GM19238 (cell line): Measurements from ENCODE around the gene FRMD8.
"Not testable (repeated sequence)": the region's sequence is repeated elsewhere in the genome, so short reads cannot be mapped to it uniquely, and the experiment has no call there.

Experiments
- DNase-seq: peaks from one replicate; pipeline ENCODE4 v3.0.0; 2011; ENCODE audit warnings: low spot score; ENCODE audit not compliant: insufficient read length

FRMD8 gene

GRCh38 chr11:65452259-65452658 is 65.8 kb downstream of the FRMD8 start:
- DNase-seq = not testable (repeated sequence)

DNA sequence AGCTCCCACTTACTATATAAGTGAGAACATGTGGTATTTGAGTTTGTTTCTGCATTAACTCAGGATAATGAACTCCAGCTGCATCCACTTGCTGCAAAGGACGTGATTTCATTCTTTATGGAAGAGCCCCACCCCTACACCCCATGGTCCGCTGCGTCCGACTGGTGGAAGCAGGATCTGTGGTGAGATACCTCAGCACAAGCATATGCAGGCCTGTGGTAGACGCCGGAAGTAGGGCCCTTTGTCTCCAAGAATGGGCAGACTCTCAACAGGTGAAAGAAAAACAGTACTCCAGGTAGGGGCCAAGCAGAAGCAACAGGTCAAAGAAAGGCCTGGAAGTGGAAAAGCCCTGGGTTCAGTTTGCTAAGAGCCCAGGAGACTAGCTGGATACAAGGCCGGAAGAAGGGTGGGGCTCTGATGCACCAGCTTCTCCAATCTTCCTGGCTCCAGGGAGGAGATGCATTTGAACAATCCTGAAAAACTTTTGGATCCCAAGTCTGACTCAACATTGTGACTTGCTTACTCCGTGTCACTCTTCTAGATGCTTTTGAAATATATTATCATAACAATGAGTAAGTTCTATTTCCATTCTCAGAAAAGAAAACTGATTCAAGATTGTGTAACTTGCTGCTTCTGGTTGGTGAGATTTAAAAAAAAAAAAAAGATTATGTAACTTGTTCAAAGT is 66.5 kb downstream of the FRMD8 start:
- no peak for DNase-seq

DNA sequence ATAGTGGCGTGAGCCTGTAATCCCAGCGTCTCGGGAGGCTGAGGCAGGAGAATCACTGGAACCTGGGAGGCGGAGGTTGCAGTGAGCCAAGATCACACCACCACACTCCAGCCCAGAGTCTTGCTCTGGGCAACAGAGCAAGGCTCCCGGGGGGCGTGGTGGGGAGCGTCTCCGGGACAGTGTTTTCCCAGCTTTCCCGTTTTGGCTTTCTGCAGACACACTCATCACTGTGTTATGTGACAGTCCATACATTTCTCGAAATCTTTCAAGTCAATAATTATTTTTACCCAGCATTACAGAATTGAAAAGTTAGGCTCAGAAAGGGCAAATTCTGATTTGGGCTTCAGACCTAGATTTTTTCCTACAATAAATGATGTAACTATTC is 67.9 kb downstream of the FRMD8 start:
- no peak for DNase-seq

DNA sequence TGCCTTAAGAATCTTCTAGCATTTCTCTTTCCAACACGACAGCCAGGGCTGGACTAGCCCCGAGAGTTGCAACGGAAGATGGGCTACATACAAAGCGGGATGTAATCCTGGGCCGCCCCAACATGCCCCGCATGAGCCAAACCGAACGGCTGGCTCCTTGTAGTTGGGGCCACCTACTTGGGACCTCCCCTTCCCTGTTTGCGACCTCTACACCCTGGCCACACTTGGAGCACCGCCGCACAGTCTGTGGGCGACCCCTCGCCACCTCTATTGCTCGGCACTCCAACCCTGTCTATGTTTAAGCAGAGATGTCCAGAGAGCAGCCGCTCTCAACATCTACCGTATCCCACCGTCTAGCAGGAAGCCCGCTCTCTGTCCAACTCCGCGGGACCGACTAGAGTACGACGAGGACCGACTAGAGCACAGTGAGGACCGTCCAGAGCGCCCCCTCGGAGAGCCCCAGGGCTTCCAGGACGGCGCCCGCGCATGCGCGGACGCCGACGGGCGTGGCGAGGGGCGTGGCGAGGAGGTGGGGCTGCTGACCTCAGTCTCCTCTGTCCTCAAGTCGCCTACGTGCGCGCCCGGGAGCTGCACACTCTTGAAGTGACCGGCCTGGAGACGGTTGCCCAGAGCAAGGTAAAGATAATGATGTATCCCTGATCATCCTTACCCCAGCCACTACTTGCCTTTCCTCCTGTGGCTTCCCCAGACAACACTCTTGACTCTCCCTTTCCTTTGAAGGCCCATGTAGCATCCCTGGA is 68.4 kb downstream of the FRMD8 start:
- DNase-seq = peak; percentile 98

GRCh38 chr11:65456418-65456817 is 70.0 kb downstream of the FRMD8 start:
- DNase-seq = no peak

DNA sequence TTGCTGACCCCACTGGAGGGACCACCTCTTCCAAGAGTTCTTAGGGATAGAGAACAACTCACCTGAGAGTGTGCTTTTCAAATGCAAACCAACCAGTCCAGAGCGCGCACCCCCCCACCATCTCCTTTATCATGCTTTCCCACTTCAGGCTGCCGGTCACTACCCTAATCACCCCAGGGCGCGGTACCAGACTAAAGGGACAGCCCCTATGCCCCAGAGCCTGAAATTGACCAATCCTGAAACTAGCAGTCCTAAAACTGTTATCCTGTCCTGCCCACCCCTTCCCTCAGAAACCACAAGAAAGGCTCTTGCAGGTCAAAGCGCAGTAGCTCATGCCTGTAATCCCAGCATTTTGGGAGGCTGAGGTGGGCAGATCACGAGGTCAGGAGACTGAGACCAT is 73.1 kb downstream of the FRMD8 start:
- no peak for DNase-seq
